K562 (cell line): ENCODE results near the gene LPXN. TPM values are rescaled to one million over a fixed set of nuclear protein-coding genes. Genes with fewer than 3 reads are reported as not detected.
A peak's percentile ranks its signal among the peaks of the same experiment; 100 is the strongest.

Source experiments
- ARID2 ChIP-seq: fragments of 450-650 bp; IDR thresholded peaks from 2 replicates; pipeline ENCODE4 v1.6.1; 2017; ENCODE audit warnings: antibody characterized with exemption, mild to moderate bottlenecking
- CUX1 ChIP-seq: fragments of 200-800 bp; sonication (Bioruptor generic); IDR thresholded peaks from 2 replicates; pipeline ENCODE4 v1.6.1; 2016; ENCODE audit warnings: missing genetic modification characterization, missing compliant biosample characterization
- FIP1L1 ChIP-seq: fragments of 200-400 bp; formaldehyde crosslinking; IDR thresholded peaks from 2 replicates; pipeline ENCODE4 v1.6.1; 2018; ENCODE audit warnings: mild to moderate bottlenecking, low read depth, low read length; ENCODE audit not compliant: poor library complexity, severe bottlenecking
- FOXJ3 ChIP-seq: sonication (generic); formaldehyde crosslinking; IDR thresholded peaks from 2 replicates; pipeline ENCODE4 v1.4.0; 2020; ENCODE audit warnings: mild to moderate bottlenecking, missing genetic modification reagents
- HSF4 ChIP-seq: fragments of 250-450 bp; sonication (Bioruptor Pico); IDR thresholded peaks from 2 replicates; pipeline ENCODE4 v2.1.2; 2022; ENCODE audit warnings: mild to moderate bottlenecking, moderate library complexity, borderline replicate concordance
- MYBL2 ChIP-seq, 2 experiments: fragments of 450-650 bp in 1 of 2; sonication (generic) in 1 of 2; formaldehyde crosslinking in 1 of 2; IDR thresholded peaks; 2 replicates each; pipeline versions ENCODE4 v1.6.1 to v1.8.1; 2017 to 2022; ENCODE audit warnings: borderline replicate concordance in 1 of 2, inconsistent platforms in 1 of 2, low read depth in 1 of 2, mild to moderate bottlenecking in 1 of 2, missing genetic modification reagents in 1 of 2, moderate library complexity in 1 of 2
- POU5F1 ChIP-seq: fragments of 150-350 bp; IDR thresholded peaks from 2 replicates; pipeline ENCODE4 v1.6.1; 2014; ENCODE audit warnings: borderline replicate concordance, low read length, low read depth, mild to moderate bottlenecking; ENCODE audit not compliant: partially characterized antibody
- RAD21 ChIP-seq, 2 experiments: fragments of 250-450 bp in 1 of 2; fragments of 450-650 bp in 1 of 2; sonication (Bioruptor Pico) in 1 of 2; formaldehyde crosslinking in 1 of 2; IDR thresholded peaks in 1 of 2; conservative IDR thresholded peaks in 1 of 2; 2 replicates each; pipeline versions ENCODE4 v1.4.0 to v1.8.0; 2020 to 2022; ENCODE audit warnings: mild to moderate bottlenecking in 2 of 2, moderate library complexity in 1 of 2
- ZFP30 ChIP-seq: fragments of 250-450 bp; sonication (Bioruptor Pico); IDR thresholded peaks from 2 replicates; pipeline ENCODE4 v1.8.0; 2022; ENCODE audit warnings: moderate library complexity, mild to moderate bottlenecking, inconsistent platforms, borderline replicate concordance
- ZKSCAN8 ChIP-seq: fragments of 200-800 bp; sonication (Bioruptor generic); IDR thresholded peaks from 2 replicates; pipeline ENCODE4 v1.6.1; 2016; ENCODE audit warnings: missing genetic modification characterization, missing compliant biosample characterization
- ZNF780A ChIP-seq: fragments of 250-450 bp; sonication (Bioruptor Pico); IDR thresholded peaks from 2 replicates; pipeline ENCODE4 v1.5.0; 2021; ENCODE audit warnings: mild to moderate bottlenecking
- polyA plus RNA-seq, 8 experiments: library from polyadenylated mRNA; depleted of rRNA in 4 of 8; stranded (reverse) in 5 of 8; unstranded in 3 of 8; fragments of >200 nt; fragmentation: Nextera tagmentation in 2 of 8; fragmentation: Illumina TruSeq in 1 of 8; extraction: Ambion mirVana in 2 of 8; extraction: Trizol in 1 of 8; gene quantifications; 2 replicates each; pipeline versions ENCODE4 v1.2.1 to v1.2.3, GENCODE V29; 2011 to 2014; ENCODE audit warnings: inconsistent platforms in 1 of 8, missing spikeins in 1 of 8
- total RNA-seq, 7 experiments: library from RNA; depleted of rRNA in 6 of 7; stranded (reverse); fragments of >200 nt in 6 of 7; fragmentation: Illumina TruSeq in 2 of 7; extraction: Trizol in 2 of 7; gene quantifications; 2 replicates each; pipeline versions ENCODE4 v1.2.1 to v1.2.3, GENCODE V29; 2011 to 2021; ENCODE audit warnings: low replicate concordance in 1 of 7

The LPXN gene
- total and polyA plus RNA-seq, 9 of the 15 experiments (the other 6 are each of a cell fraction or from before 2014, with no cell fraction given): 0.73 to 3.1 (median 2.0) TPM

- TF ChIP-seq CUX1 (CRISPR knock-in tag): peak; percentile 75
- no peak for TF ChIP-seq ZNF780A (CRISPR knock-in tag)
- 0 out of 2 replicates have a peak, but pooled peaks have one; percentile 16 for TF ChIP-seq ARID2
- peak; percentile 69 to 73 for TF ChIP-seq RAD21 (CRISPR knock-in tag; conservative IDR thresholded peaks at IDR 0.05 in 1 of 2, IDR thresholded peaks at IDR 0.05 in 1 of 2)
- TF ChIP-seq ZFP30 (CRISPR knock-in tag): no peak
- TF ChIP-seq FOXJ3 (CRISPR knock-in tag): no peak
- TF ChIP-seq HSF4 (CRISPR knock-in tag): no peak
- 0 out of 2 replicates have a peak, but pooled peaks have one; percentile 50 for TF ChIP-seq ZKSCAN8 (CRISPR knock-in tag)
- no peak for TF ChIP-seq MYBL2 (IDR thresholded peaks at IDR 0.05; ENCODE audit: low read depth)
- no peak for TF ChIP-seq MYBL2 (CRISPR knock-in tag; IDR thresholded peaks at IDR 0.05; ENCODE audit: borderline replicate concordance)
- no peak for TF ChIP-seq FIP1L1
- TF ChIP-seq POU5F1: no peak
Measured at GRCh38 chr11:58576887-58577471, 1.3 kb upstream of the LPXN start (continued).
